Skin epidermis (tissue), 12 donors: ENCODE results near the gene RUVBL1.

Experiments used
- H3K27ac ChIP-seq, 21 experiments: fragments of 200-600 bp; sonication (generic) in 11 of 21; one replicate each; pipeline ENCODE4 v1.5.0; 2020; ENCODE audit warnings: mild to moderate bottlenecking in 3 of 21, inconsistent platforms in 2 of 21, moderate library complexity in 2 of 21
- H3K4me3 ChIP-seq, 7 experiments: fragments of 200-600 bp; sonication (generic) in 2 of 7; one replicate each; pipeline ENCODE4 v1.5.0; 2020; ENCODE audit warnings: inconsistent platforms in 2 of 7, mild to moderate bottlenecking in 2 of 7, moderate library complexity in 1 of 7

RUVBL1 gene

GRCh38 chr3:128144512-128145187, 21.0 kb upstream of the RUVBL1 start:
- H3K27ac ChIP-seq: peak overlapping the region in 1 of 21 experiments; percentile 36
- no peak overlapping the region for H3K4me3 ChIP-seq

GRCh38 chr3:128143496-128143895, 19.9 kb upstream of the RUVBL1 start:
- Histone ChIP-seq H3K27ac (no peak overlapping the region), H3K4me3 (no peak overlapping the region)

- H3K27ac ChIP-seq: no peak overlapping the region
Observed at GRCh38 chr3:128133273-128133883, 9.8 kb upstream of the RUVBL1 start.

GRCh38 chr3:128131897-128132646, 8.5 kb upstream of the RUVBL1 start:
- Histone ChIP-seq H3K27ac (no peak overlapping the region), H3K4me3 (no peak overlapping the region)

More at GRCh38 chr3:128133273-128133883, 9.8 kb upstream of the RUVBL1 start:
- H3K4me3 ChIP-seq: no peak overlapping the region

- H3K27ac ChIP-seq: no peak overlapping the region
- H3K4me3 ChIP-seq: no peak overlapping the region
Observed at GRCh38 chr3:128128251-128128650, 4.6 kb upstream of the RUVBL1 start.

- Histone ChIP-seq H3K27ac (no peak overlapping the region), H3K4me3 (no peak overlapping the region)
Observed at GRCh38 chr3:128127236-128127635, 3.6 kb upstream of the RUVBL1 start.

- Histone ChIP-seq H3K4me3 (peak overlapping the region; percentile 80 to 92 (median 86)), H3K27ac (peak overlapping the region; percentile 34 to 93 (median 84))
Observed at GRCh38 chr3:128123156-128123537, 465 bp downstream of the RUVBL1 start.

GRCh38 chr3:128122013-128122412, 1.6 kb downstream of the RUVBL1 start:
- Histone ChIP-seq H3K4me3 (no peak overlapping the region), H3K27ac (no peak overlapping the region)

GRCh38 chr3:128113817-128114794, 9.5 kb downstream of the RUVBL1 start:
- Histone ChIP-seq H3K27ac (peak overlapping the region in 8 of 21 experiments; percentile 8 to 84 (median 26)), H3K4me3 (no peak overlapping the region)

GRCh38 chr3:128112357-128112968, 11.1 kb downstream of the RUVBL1 start:
- H3K27ac ChIP-seq: peak overlapping the region in 13 of 21 experiments; percentile 19 to 84 (median 53)
- no peak overlapping the region for H3K4me3 ChIP-seq

- peak overlapping the region in 2 of 21 experiments; percentile 56 to 84 for H3K27ac ChIP-seq
- no peak overlapping the region for H3K4me3 ChIP-seq
Observed at GRCh38 chr3:128111147-128111546, 12.5 kb downstream of the RUVBL1 start.

- no peak overlapping the region for H3K27ac ChIP-seq
- H3K4me3 ChIP-seq: no peak overlapping the region
Observed at GRCh38 chr3:128107834-128108233, 15.8 kb downstream of the RUVBL1 start.

GRCh38 chr3:128103136-128103676, 20.4 kb downstream of the RUVBL1 start:
- Histone ChIP-seq H3K27ac (no peak overlapping the region), H3K4me3 (no peak overlapping the region)

GRCh38 chr3:128100638-128101037, 23.0 kb downstream of the RUVBL1 start:
- Histone ChIP-seq H3K4me3 (no peak overlapping the region), H3K27ac (no peak overlapping the region)

- H3K27ac ChIP-seq: no peak overlapping the region
- H3K4me3 ChIP-seq: no peak overlapping the region
Observed at GRCh38 chr3:128100161-128100560, 23.5 kb downstream of the RUVBL1 start.

GRCh38 chr3:128098234-128098633, 25.4 kb downstream of the RUVBL1 start:
- no peak overlapping the region for H3K27ac ChIP-seq
- H3K4me3 ChIP-seq: no peak overlapping the region

- peak overlapping the region in 1 of 21 experiments; percentile 8 for H3K27ac ChIP-seq
Observed at GRCh38 chr3:128095222-128095703, 28.3 kb downstream of the RUVBL1 start.

GRCh38 chr3:128094295-128095151, 29.1 kb downstream of the RUVBL1 start:
- Histone ChIP-seq H3K4me3 (no peak overlapping the region), H3K27ac (no peak overlapping the region)

More at GRCh38 chr3:128095222-128095703, 28.3 kb downstream of the RUVBL1 start:
- H3K4me3 ChIP-seq: no peak overlapping the region
